ENCODE measurements around the gene RASSF8.

The RASSF8 gene

DNA sequence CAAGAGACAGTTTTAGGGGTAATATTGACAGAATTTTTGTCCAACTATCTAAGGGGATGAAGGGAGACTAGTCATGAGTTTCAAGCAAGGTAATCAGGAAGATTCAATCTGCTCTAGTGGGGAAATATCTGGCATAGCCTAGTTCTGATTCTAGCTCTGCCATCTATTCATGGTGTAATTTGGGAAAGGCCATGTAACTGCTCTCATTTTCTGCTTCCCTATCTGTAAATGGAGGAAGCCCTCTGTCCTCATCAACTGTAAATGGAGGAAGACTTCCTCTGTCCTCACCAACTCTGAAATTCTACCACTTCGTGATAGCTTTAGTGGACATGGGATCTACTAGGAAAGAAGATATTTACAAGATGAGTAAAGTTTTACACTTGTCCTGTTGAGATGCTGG is 128.5 kb downstream of the RASSF8 start:
- TF ChIP-seq, protein P1, sequence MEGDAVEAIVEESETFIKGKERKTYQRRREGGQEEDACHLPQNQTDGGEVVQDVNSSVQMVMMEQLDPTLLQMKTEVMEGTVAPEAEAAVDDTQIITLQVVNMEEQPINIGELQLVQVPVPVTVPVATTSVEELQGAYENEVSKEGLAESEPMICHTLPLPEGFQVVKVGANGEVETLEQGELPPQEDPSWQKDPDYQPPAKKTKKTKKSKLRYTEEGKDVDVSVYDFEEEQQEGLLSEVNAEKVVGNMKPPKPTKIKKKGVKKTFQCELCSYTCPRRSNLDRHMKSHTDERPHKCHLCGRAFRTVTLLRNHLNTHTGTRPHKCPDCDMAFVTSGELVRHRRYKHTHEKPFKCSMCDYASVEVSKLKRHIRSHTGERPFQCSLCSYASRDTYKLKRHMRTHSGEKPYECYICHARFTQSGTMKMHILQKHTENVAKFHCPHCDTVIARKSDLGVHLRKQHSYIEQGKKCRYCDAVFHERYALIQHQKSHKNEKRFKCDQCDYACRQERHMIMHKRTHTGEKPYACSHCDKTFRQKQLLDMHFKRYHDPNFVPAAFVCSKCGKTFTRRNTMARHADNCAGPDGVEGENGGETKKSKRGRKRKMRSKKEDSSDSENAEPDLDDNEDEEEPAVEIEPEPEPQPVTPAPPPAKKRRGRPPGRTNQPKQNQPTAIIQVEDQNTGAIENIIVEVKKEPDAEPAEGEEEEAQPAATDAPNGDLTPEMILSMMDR (conservative IDR thresholded peaks at IDR 0.05; ENCODE audit: control insufficient read depth, insufficient read depth, low read depth, low read length) = no peak
- DNase-seq (ENCODE audit: low read depth) = no peak
- H3K4me3 ChIP-seq (ENCODE audit: control insufficient read depth, low read depth, low read length) = no peak overlapping the region

DNA sequence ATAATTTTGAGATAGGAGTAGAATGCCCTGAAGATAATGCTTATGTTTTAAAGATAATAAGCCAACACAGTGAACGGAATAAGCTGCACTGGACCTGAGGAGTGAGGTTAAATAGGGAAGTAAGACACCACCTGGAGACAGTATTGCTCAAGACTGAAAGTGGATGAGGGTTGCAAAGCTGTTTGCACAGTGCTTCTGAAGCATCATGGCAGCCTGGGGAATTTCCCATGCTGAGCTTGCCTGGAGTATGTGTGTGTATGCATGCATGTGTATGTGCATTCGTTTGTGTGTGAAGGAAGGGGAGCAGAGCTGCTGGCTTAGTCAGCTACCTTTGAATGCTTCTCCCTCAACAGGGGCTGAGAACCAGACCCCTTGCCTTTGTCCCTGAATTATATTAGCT is 130.5 kb downstream of the RASSF8 start:
- H3K4me3 ChIP-seq (ENCODE audit: control insufficient read depth, low read depth, low read length) = no peak overlapping the region
- TF ChIP-seq, protein P1 (conservative IDR thresholded peaks at IDR 0.05; ENCODE audit: control insufficient read depth, insufficient read depth, low read depth, low read length) = no peak
- DNase-seq (ENCODE audit: low read depth) = no peak

DNA sequence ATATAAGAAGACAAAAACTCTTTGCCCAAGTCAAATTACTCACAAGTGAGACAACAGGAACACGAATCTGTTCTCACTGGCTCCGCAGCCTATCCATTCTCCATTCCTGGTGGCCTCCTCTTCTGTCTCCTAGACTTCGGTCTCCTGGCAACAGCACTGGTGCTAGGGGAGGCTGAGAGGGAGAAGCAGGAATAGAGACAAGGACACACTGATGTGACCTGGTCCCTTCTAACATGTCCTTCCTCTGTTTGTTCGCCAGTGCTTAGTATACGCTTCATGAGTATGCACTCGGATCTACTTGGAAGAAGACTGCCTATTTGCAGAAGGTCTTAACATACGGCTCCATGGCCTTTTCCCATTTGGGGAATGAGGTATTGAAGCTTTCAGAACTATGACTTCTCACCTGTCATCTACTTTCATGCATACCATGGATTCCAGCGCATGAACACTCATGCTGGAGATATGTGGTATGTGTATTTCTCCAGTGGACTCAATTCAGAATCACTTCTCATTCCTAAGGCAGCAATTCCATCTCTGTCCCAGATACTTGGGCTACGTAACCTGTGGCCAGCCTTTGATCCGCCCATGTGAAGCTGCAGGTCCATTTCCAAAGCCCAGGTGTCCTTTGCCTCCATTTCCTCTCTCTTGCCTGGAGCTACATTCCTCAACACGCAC is 132.5 kb downstream of the RASSF8 start:
- no peak overlapping the region for H3K4me3 ChIP-seq (ENCODE audit: control insufficient read depth, low read depth, low read length)
- TF ChIP-seq, protein P1 (conservative IDR thresholded peaks at IDR 0.05; ENCODE audit: control insufficient read depth, insufficient read depth, low read depth, low read length) = no peak
- no peak for DNase-seq (ENCODE audit: low read depth)

DNA sequence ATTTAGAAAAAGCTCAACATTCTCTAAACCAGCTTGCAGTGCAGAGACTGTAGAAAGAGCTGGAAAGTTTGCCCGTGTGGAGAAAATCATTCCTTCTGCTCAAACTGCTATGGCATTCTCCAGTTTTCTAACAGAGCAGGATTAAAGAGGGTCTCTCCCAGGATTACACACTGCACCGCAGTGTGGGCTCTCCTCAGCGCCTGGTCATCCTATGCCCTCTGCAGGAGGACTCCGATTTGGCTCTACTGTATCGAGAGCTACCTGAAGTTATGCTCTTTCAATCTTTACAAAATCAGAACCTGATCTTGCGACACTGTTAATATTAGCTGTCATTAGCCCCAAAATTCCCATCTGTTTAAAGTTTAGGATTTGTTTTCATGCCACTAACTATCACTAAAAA is 133.3 kb downstream of the RASSF8 start:
- no peak overlapping the region for H3K4me3 ChIP-seq (ENCODE audit: control insufficient read depth, low read depth, low read length)
- peak; percentile 20 for DNase-seq (ENCODE audit: low read depth)
- TF ChIP-seq, protein P1 (conservative IDR thresholded peaks at IDR 0.05; ENCODE audit: control insufficient read depth, insufficient read depth, low read depth, low read length) = peak; percentile 37

DNA sequence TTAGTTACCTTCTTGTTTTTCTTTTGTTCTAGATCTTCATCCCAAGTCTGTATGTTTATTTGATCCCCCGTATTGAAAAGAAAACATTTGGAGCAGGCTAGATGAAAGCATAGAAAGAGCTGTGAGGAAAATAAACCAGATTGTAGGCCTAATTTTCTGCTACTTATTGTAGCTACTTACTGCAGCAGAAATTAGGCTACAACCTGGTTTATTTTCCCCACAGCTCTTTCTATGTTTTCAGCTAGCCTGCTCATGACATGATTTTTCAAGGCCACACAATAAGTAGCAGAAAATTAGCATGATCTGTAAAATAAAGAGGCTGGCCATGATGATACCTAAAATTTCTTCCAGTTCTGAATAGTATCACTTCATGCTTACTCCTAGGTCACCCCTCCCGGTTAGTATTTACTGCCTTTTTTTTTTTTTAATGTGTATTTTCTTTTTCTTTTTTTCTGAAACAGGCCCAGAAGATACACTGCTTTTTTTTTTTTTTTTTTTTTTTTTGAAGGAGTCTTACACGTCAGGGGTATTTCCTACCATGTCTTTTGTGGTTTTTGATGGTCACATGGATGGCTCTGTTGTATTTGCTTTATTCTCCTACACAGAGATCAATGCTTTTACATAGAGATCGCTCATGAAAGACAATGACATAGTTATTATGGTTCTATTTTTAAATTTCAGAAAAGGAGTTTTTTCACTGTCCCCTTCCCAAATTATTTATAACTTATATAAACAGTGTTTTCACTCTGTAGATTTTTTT is 134.0 kb downstream of the RASSF8 start:
- DNase-seq (ENCODE audit: low read depth) = no peak
- no peak overlapping the region for H3K4me3 ChIP-seq (ENCODE audit: control insufficient read depth, low read depth, low read length)
- TF ChIP-seq, protein P1 (conservative IDR thresholded peaks at IDR 0.05; ENCODE audit: control insufficient read depth, insufficient read depth, low read depth, low read length) = no peak

DNA sequence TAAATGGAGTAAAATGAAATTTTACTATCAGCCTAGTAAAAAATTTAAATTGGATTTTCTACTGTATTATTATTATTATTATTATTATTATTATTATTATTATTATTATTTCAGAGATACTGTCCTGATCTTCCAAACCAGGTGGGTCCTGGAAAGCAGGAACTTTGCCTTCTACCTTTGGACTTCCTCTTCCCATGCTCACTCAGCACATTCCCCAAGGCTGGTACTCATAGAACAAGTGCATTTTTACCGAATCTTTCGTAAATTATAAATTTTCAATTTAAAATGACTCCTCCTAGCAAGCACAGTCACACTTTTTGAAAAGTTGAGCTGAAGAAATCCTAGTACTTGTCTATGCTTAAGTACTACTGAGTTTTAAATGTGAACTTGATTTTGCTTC is 136.7 kb downstream of the RASSF8 start:
- TF ChIP-seq, protein P1 (conservative IDR thresholded peaks at IDR 0.05; ENCODE audit: control insufficient read depth, insufficient read depth, low read depth, low read length) = no peak
- no peak for DNase-seq (ENCODE audit: low read depth)
- H3K4me3 ChIP-seq (ENCODE audit: control insufficient read depth, low read depth, low read length) = no peak overlapping the region

All from fibroblast of mammary gland (primary cell).